HG03064 (cell line): Measurements from ENCODE around the gene SLC8A3.

ENCODE experiments used
- ATAC-seq: cut with Tn5 transposase; IDR thresholded peaks from one replicate; pipeline ENCODE4 v1.9.1; 2021; ENCODE audit warnings: low read depth; ENCODE audit not compliant: unreplicated experiment

The SLC8A3 gene

GRCh38 chr14:70181276-70181675 lies 7.5 kb downstream of the SLC8A3 start:
- ATAC-seq, result no peak

- ATAC-seq, result no peak
Observed at GRCh38 chr14:70180718-70181117, 8.0 kb downstream of the SLC8A3 start.

GRCh38 chr14:70177081-70177800 lies 11.5 kb downstream of the SLC8A3 start:
- ATAC-seq, result no peak

GRCh38 chr14:70173569-70173968 lies 15.2 kb downstream of the SLC8A3 start:
- no peak for ATAC-seq

GRCh38 chr14:70171726-70172125 lies 17.0 kb downstream of the SLC8A3 start:
- ATAC-seq, result no peak

- no peak for ATAC-seq
Observed at GRCh38 chr14:70170976-70171375, 17.8 kb downstream of the SLC8A3 start.

GRCh38 chr14:70168406-70168805 lies 20.3 kb downstream of the SLC8A3 start:
- ATAC-seq, result no peak

- ATAC-seq, result no peak
Observed at GRCh38 chr14:70166530-70167203, 22.1 kb downstream of the SLC8A3 start.

GRCh38 chr14:70162358-70162757 lies 26.4 kb downstream of the SLC8A3 start:
- ATAC-seq, result no peak

- ATAC-seq, result no peak
Observed at GRCh38 chr14:70156592-70156991, 32.2 kb downstream of the SLC8A3 start.

- no peak for ATAC-seq
Observed at GRCh38 chr14:70152704-70153103, 36.0 kb downstream of the SLC8A3 start.

GRCh38 chr14:70152081-70152480 lies 36.7 kb downstream of the SLC8A3 start:
- no peak for ATAC-seq

- ATAC-seq, result no peak
Observed at GRCh38 chr14:70149596-70150165, 39.1 kb downstream of the SLC8A3 start.

- ATAC-seq, result no peak
Observed at GRCh38 chr14:70148911-70149595, 39.7 kb downstream of the SLC8A3 start.

- ATAC-seq, result no peak
Observed at GRCh38 chr14:70148351-70148750, 40.4 kb downstream of the SLC8A3 start.

GRCh38 chr14:70144046-70144445 lies 44.7 kb downstream of the SLC8A3 start:
- ATAC-seq, result no peak

GRCh38 chr14:70143306-70143705 lies 45.4 kb downstream of the SLC8A3 start:
- ATAC-seq, result no peak

- ATAC-seq, result no peak
Observed at GRCh38 chr14:70140614-70141013, 48.1 kb downstream of the SLC8A3 start.

- ATAC-seq, result no peak
Observed at GRCh38 chr14:70139384-70139783, 49.4 kb downstream of the SLC8A3 start.

- ATAC-seq, result no peak
Observed at GRCh38 chr14:70137788-70138187, 51.0 kb downstream of the SLC8A3 start.

GRCh38 chr14:70133461-70133860 lies 55.3 kb downstream of the SLC8A3 start:
- ATAC-seq, result no peak
